Esophagus squamous epithelium (tissue), 5 donors: Measurements from ENCODE around the gene MN1. TPM values are rescaled to one million over a fixed set of nuclear protein-coding genes. Genes with fewer than 3 reads are reported as not detected.
A peak's percentile ranks its signal among the peaks of the same experiment; 100 is the strongest.

Experiments used
- DNase-seq: peaks from one replicate; lab custom pipeline; 2025; lab: John Stamatoyannopoulos, UW
- H3K27ac ChIP-seq, 4 donors: fragments of 200-600 bp; sonication (generic); one replicate each; pipeline ENCODE4 v1.5.1; 2016 to 2019; ENCODE audit warnings: mild to moderate bottlenecking in 1 of 4
- H3K27me3 ChIP-seq, 4 donors: fragments of 200-600 bp; sonication (generic); 1 replicate in 3 of 4; 2 replicates in 1 of 4; pipeline versions ENCODE4 v1.5.1 to v1.6.0; 2017 to 2021; ENCODE audit warnings: antibody characterized with exemption in 1 of 4
- H3K36me3 ChIP-seq, 3 donors: fragments of 200-600 bp; sonication (generic); one replicate each; pipeline ENCODE4 v1.5.1; 2016 to 2019
- H3K4me1 ChIP-seq, 3 donors: fragments of 200-600 bp; sonication (generic); one replicate each; pipeline ENCODE4 v1.5.1; 2017 to 2019
- H3K4me3 ChIP-seq, 4 donors: fragments of 200-600 bp; sonication (generic); 1 replicate in 3 of 4; 2 replicates in 1 of 4; pipeline ENCODE4 v1.5.1; 2016 to 2019; ENCODE audit warnings: mild to moderate bottlenecking in 2 of 4, moderate library complexity in 1 of 4
- H3K9me3 ChIP-seq, 3 donors: fragments of 200-600 bp; sonication (generic); one replicate each; pipeline ENCODE4 v1.5.1; 2016 to 2019
- POLR2A ChIP-seq, 4 donors: fragments of 450-650 bp; IDR thresholded peaks; one replicate each; pipeline ENCODE4 v1.6.1; 2017; ENCODE audit warnings: antibody characterized with exemption in 4 of 4, mild to moderate bottlenecking in 4 of 4, moderate library complexity in 3 of 4
- WGBS, 2 donors: methylation state at CpG; one replicate each; pipeline ENCODE4 v1.1.5; 2018; 5-methylcytosine and 5-hydroxymethylcytosine counted together
- intact Hi-C: fragments of 100-400 bp; cut with DNase I; formaldehyde crosslinking; loops from one replicate; pipeline ENCODE4 v1.15.0; 2022
- total RNA-seq, 4 donors: library from RNA; depleted of rRNA; stranded (reverse); fragments of >200 nt; gene quantifications; one replicate each; pipeline ENCODE4 v1.1.0, GENCODE V29; 2016
- TF ChIP-seq, protein P1 (sequence below), 6 experiments: fragments of 450-650 bp in 4 of 6; fragments of 200-600 bp in 2 of 6; sonication (generic) in 2 of 6; IDR thresholded peaks; one replicate each; pipeline ENCODE4 v1.5.1; 2016 to 2019; ENCODE audit warnings: antibody characterized with exemption in 6 of 6, mild to moderate bottlenecking in 4 of 6, moderate library complexity in 4 of 6
- donor health status: DM: yes; HTN: yes; CAD: no.

The MN1 gene
- total RNA-seq, 4 donors from 2014 or later, result 2.0 to 6.9 (median 3.1) TPM

DNA sequence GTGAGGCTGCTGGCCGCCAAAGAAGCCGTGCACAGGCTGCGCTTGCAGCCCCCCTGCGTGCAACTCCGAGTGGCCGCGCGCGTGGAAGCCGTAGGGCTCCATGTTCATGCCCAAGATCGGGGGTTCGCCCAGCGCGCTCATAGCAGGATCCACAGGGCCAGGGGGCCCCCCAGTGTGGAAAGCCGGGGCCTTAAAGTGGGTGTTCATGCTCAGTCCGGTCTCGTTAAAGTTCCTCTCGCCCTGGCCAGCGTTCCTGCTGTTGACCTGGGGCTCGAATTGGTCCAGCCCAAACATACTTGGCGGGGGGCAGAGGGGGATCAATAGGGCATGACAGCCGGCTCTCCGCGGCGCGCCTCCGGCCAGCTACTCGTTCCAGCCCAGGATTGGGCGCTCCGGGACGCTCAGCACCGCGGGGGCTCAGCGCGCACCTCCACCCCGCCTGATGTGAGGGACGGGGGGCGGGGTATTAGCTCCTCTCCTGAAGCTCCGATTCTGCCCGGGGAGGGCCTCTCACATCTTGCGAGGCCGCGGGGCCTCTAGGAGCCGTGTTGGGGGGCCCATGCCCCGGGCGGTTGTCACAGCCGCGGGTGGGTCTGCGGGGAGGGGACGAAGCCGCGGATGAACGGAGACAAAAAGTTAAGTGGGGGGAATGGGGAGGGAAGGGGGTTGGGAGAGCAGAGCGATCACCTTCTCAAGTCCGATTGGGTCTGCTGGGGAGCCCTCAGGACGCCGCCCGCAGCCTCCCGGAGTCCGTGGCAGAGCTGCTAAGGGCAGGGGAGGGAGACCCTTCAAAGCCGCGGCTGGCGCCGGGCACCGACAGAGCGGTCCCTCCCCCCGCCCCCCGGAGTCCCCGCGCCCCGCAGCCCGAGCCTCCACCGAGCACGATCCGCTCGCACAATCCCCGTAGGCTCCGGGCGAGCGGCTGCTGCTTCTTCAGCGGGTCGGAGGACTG, 1.0 kb downstream of the MN1 start:
- Histone ChIP-seq H3K9me3 (no peaks in the 10 kb centered on the region), H3K36me3 (peaks cover 0 to 28% (median 0%) of the 10 kb centered on the region in 3 donors), H3K4me3 (peak overlapping the region; percentile 68 to 93 (median 84)), H3K27ac (peak overlapping the region; percentile 80 to 89 (median 88)), H3K27me3 (peaks cover 0 to 21% (median 0%) of the 10 kb centered on the region in 4 donors), H3K4me1 (peaks cover 26 to 81% (median 26%) of the 10 kb centered on the region in 3 donors)
- intact Hi-C loops, result loop anchor here (10.0 kb wide), 1 partner anchor 396 kb away; no protein-coding TSS in a partner anchor
- TF ChIP-seq, protein P1, sequence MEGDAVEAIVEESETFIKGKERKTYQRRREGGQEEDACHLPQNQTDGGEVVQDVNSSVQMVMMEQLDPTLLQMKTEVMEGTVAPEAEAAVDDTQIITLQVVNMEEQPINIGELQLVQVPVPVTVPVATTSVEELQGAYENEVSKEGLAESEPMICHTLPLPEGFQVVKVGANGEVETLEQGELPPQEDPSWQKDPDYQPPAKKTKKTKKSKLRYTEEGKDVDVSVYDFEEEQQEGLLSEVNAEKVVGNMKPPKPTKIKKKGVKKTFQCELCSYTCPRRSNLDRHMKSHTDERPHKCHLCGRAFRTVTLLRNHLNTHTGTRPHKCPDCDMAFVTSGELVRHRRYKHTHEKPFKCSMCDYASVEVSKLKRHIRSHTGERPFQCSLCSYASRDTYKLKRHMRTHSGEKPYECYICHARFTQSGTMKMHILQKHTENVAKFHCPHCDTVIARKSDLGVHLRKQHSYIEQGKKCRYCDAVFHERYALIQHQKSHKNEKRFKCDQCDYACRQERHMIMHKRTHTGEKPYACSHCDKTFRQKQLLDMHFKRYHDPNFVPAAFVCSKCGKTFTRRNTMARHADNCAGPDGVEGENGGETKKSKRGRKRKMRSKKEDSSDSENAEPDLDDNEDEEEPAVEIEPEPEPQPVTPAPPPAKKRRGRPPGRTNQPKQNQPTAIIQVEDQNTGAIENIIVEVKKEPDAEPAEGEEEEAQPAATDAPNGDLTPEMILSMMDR (IDR thresholded peaks at IDR 0.05), result no peak
- peak in 1 of 4 donors; percentile 29 for TF ChIP-seq POLR2A (IDR thresholded peaks at IDR 0.05)
- no peak for DNase-seq
- 0 to 2% methylated on average over 6 to 15 of the region's 82 CpGs for WGBS, 2 donors

DNA sequence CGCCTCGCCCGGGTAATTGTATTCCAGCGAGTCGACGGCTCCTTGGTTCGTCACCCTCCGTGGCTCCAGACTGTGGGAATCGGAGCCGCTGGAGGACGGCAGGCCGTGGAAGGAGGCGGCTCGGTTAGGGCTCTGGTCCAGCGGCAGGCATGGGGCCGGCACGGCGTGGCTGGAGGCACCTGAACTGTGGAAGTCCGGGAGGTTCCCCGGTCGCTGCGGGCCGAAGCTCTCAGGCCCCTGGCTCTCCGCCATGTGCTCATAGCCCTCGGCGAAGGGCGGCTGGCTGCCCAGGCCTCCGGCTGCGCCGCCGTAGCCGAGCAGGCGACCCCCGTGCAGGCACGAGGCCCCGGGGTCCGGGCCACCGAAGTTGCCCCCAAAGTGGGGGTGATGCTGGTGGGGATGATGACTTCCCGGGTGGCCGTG, 1.7 kb downstream of the MN1 start:
- Histone ChIP-seq H3K27ac (peak overlapping the region; percentile 80 to 89 (median 88)), H3K9me3 (no peaks in the 10 kb centered on the region), H3K4me1 (peaks cover 26 to 85% (median 26%) of the 10 kb centered on the region in 3 donors), H3K27me3 (peaks cover 0 to 21% (median 0%) of the 10 kb centered on the region in 4 donors), H3K4me3 (peak overlapping the region; percentile 68 to 93 (median 84)), H3K36me3 (peaks cover 0 to 28% (median 0%) of the 10 kb centered on the region in 3 donors)
- intact Hi-C loops, result loop anchor here (10.0 kb wide), 1 partner anchor 395 kb away; no protein-coding TSS in a partner anchor
- DNase-seq, result no peak
- no CpG with 5 or more reads among the region's 40 CpGs for WGBS, 2 donors
- TF ChIP-seq, protein P1 (IDR thresholded peaks at IDR 0.05), result no peak
- no peak for TF ChIP-seq POLR2A (IDR thresholded peaks at IDR 0.05)

GRCh38 chr22:27799015-27799826, 2.3 kb downstream of the MN1 start:
- peaks cover 0 to 21% (median 0%) of the 10 kb centered on the region in 4 donors for H3K27me3 ChIP-seq
- H3K4me1 ChIP-seq, result peaks cover 26 to 85% (median 26%) of the 10 kb centered on the region in 3 donors
- DNase-seq, result no peak
- H3K9me3 ChIP-seq, result no peaks in the 10 kb centered on the region
- WGBS, 2 donors, result 28 to 99% methylated on average over 12 of the region's 62 CpGs
- intact Hi-C loops, result no loop called here
- TF ChIP-seq, protein P1 (IDR thresholded peaks at IDR 0.05), result no peak
- TF ChIP-seq POLR2A (IDR thresholded peaks at IDR 0.05), result no peak
- H3K36me3 ChIP-seq, result peaks cover 0 to 28% (median 0%) of the 10 kb centered on the region in 3 donors
- peak overlapping the region; percentile 68 to 93 (median 84) for H3K4me3 ChIP-seq
- peak overlapping the region in 3 of 4 donors; percentile 88 to 89 (median 88) for H3K27ac ChIP-seq

DNA sequence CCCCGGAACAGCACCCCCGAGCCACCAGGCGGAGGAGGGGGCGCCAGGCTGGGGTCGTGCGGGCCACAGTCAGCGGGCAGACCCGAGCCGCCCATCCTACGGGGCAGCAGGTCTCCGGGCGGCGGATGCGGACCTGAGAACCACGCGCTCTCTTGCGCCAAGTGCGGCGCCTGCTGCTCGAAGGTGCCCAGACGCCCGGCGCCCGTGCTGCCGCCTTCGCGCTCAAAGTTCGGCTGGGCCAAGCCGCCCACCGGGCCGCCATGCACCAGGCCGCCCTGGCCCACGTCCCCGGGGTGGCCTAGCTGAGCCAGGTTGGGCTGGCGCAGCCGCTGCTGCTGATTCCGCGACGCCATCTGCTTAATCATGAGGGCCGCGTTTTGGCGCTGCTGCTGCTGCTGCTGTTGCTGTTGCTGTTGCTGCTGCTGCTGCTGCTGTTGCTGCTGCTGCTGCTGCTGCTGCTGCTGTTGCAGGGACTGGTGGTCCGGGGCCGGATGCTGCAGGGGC, 3.0 kb downstream of the MN1 start:
- Histone ChIP-seq H3K9me3 (no peaks in the 10 kb centered on the region), H3K27ac (peak overlapping the region in 3 of 4 donors; percentile 81 to 89 (median 88)), H3K4me1 (peaks cover 26 to 87% (median 26%) of the 10 kb centered on the region in 3 donors), H3K27me3 (peaks cover 0 to 21% (median 0%) of the 10 kb centered on the region in 4 donors), H3K36me3 (peaks cover 0 to 28% (median 0%) of the 10 kb centered on the region in 3 donors), H3K4me3 (peak overlapping the region in 3 of 4 donors; percentile 83 to 93 (median 86))
- 71% methylated on average over 5 of the region's 44 CpGs; no CpG with 5 or more reads in 1 of the 2 donors for WGBS, 2 donors
- intact Hi-C loops, result no loop called here
- no peak for DNase-seq
- TF ChIP-seq, protein P1 (IDR thresholded peaks at IDR 0.05), result no peak
- no peak for TF ChIP-seq POLR2A (IDR thresholded peaks at IDR 0.05)
